ENCODE data around the gene TSPAN18.

The TSPAN18 gene

DNA sequence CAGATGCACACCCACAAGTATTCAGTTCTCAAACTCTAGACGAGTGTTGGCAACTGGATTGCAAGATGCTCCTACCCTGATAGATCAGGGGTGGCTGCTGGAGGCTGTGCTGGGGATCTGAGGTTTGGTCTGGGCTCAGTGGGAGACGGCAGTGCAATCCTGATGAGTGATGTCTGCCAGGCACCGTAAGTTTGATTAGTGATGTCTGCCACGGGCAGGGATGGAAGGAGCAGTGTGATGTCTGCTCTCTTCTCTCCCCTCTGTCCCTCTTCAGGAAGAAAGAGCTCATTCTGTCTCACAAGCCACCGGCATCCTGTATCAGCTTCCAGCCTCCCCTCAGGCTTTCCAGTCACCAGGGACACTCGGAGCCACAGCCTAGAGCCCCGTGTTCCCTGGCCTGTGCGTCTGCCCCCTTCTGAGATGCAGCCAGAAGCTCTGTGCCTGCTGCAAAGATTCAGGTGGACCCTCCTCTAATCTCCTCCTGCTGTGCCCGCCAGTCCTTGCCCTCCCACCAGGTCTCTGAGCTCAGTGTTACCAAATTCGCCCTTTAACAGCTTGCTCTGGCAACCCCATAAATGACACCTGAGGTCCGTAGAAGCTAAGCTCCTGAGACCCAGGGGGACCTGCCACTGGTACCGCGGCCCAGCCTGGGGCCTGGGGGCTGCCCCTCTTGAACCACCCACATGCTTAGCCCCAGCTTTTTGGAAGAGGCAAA lies 204.0 kb downstream of the TSPAN18 start:
- DNase-seq, result no peak

GRCh38 chr11:44931466-44931865 lies 204.7 kb downstream of the TSPAN18 start:
- no peak for DNase-seq

DNA sequence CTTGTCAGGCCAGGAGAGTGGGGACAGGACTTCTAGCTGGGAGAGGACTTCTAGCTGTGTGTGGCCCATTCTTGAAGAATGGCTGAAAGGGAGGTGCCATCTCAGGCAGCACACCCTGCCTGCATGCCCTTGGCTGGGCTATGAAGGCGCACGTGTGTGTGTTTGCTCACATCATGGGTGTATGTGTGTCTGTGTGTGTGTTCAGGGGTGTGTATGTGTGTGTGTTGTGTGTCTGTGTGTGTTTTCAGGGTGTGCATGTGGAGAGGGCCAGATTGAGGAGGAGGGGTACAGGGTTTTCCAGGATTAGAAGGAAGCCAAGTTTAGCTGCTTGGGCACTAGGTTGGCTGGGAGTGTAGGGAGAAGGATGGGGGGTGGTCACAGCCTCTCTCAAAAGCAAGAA lies 207.3 kb downstream of the TSPAN18 start:
- no peak for DNase-seq

- no peak for DNase-seq
These were observed 208.0 kb downstream of the TSPAN18 start for GRCh38 chr11:44934735-44935250.

GRCh38 chr11:44936525-44936924 lies 209.8 kb downstream of the TSPAN18 start:
- DNase-seq, result peak; percentile 98

DNA sequence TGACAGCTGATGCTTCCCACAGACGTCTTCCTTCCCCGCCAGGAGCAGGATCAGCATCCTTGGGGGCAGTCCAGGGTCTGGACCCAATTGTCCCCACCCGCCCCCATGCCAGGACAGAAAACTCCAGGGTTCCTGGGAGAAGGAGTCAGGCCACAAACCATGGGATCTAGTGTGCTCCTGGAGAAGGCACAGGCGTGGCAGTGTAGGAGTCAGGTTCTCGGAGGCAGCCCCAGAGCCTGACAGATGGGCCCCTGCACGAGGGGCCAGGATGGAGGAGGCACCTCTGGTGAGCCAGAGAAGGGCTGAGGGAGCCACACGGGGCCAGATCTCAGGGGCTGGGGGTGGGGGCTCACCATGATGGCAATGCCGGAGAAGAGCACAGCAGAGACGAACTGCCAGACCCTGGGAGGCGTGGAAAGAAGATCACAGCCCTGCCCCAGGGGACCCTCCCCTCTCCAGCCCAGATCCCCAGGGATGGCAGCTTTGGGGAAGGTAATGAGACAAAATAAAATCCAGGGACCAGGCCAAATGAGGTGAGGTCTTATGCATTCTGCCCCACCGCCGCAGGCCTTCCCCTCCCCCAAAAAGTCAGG lies 210.3 kb downstream of the TSPAN18 start:
- no peak for DNase-seq

- DNase-seq, result no peak
These were observed 211.4 kb downstream of the TSPAN18 start for GRCh38 chr11:44938066-44938691.

DNA sequence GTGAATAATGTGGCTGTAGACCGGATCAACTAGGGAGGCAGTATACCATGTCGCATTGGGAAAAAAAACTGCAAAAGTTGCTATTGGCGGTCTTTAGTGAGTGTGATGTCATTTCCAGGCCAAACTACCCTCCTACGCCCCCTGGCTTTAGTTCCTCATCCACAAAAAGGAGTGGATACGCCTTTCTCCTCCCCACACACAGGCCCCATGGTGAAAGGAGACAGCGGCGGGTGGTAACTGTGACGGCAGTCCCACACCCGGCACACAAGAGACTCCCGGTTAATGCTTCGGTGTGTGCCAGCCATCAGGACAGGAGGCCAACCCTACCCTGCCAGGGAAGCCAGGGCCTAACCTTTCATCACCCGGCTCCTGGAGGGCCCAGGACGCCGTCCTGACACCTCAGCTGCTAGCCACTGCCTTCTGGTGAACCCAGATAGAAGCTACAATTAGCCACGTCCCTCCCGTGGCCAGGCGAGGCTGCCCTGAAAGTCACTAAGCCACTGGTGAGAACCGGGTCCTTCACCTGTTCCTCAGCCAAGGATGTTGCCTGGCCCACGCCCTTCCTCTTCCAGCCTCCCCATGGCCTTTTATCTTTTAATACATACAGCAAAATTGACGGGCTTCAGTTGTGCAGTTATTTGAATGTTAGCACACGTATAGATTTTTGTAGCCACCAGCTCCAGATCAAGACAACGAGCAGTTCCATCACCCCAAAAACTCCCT lies 213.1 kb downstream of the TSPAN18 start:
- no peak for DNase-seq

GRCh38 chr11:44940404-44940803 lies 213.6 kb downstream of the TSPAN18 start:
- DNase-seq, result no peak

DNA sequence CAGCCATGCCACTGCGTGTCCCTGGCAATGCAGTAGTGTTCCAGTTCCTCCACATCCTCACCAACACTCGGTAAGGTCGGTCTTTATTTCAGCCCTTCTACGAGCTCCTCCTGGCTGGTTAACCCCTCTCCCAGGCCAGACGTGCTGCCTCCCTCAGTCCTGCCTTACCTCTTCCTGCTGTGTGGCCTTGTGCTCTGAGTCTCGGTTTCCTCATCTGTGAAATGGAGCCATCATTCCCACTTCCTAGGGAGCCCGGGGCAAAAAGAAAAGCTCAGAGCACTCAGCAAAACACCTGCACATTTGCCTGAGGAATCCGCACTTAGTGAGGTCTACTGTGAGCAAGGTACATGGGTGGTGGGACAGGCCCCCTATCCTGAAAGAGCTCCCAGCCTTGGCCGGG lies 214.1 kb downstream of the TSPAN18 start:
- no peak for DNase-seq

DNA sequence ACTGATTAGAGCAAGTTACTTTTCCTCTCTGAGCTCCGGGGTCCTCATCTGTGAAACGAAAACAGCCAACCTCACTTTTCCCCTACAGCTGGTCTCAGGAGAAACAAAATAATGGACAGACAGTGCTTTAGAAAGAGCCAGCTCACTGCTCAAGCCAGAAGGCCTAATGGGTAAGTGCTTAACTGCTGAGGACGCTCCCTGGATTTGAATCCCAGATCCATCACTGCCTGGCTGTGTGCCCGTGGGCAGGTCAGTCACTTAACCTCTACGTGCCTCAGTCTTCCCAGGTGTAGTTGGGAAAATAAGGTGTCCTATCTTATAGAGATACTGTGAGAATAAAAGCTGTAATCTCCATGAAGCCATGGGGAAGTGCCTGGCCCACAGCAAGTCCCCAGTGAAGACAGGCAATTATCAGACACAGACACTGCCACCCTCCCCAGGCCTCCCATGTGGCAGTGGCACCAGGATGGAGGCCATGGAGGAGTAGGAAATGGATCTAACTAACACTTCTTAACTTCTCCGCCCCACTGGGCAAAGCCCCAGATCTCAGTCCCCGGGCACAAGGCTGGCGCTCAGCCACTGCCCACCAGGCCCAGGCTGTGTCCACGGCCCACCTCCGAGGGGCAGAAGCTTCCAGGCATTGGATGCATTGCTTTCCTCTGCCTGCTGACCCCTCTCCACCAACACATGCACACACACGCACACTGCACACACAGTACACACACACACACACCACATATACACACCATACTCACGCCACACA lies 214.7 kb downstream of the TSPAN18 start:
- no peak for DNase-seq

DNA sequence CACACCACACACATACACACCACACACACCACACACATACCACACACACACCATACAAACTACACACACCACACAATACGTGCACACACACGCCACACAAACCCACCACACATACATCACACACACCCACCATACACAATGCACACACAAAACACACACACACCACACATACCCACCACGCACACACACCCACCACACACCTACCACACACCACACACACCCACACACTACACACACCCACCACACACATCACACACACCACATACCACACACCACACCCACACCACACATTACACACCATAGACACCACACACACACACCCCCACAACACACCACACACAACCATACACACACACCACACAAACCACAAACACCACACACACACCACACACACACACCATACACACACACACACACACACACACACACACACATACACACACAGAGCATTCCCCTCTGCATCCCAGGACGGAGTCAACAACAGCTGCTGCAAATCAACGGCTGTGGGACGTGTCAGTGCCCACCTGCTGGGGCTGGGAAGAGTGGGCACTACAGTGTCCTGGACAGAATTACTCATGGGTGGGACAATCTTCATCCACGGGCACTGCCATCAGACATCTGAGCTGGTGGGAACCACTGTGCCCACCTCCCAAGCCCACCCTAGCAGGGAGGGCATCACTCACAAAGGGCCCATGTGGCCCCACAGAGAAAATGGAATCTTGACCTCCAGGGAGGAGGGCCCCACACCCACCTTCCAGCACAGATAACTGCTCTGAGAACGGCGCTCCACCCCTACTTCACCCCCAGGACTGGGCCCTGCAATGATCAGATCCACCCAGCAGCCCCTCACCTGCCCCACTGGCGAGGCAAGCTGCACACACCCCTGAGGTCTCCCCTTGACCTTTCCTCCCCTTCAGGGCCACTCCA lies 215.5 kb downstream of the TSPAN18 start:
- no peak for DNase-seq

GRCh38 chr11:44943118-44943517 lies 216.4 kb downstream of the TSPAN18 start:
- no peak for DNase-seq

- no peak for DNase-seq
These were observed 216.9 kb downstream of the TSPAN18 start for GRCh38 chr11:44943696-44944095.

- no peak for DNase-seq
These were observed 217.6 kb downstream of the TSPAN18 start for GRCh38 chr11:44944181-44944852.

DNA sequence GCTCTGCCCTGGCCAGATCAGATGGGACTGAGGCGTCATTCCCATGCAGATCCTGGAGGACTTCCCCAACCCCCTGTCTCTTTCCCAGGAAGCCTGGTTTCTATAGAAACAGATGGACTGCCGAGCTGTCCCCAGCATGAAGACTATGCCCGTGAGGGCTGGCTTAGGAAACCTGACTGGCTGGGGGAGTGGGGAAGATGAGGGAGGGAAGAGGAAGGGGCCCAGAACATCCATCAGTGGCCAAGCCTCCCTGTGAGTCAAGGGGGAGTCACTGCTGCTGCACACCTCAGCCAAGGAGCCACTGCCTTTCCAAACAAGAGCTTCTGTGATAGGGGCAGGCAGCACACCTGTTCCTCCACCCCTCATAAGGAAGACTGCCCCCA lies 218.1 kb downstream of the TSPAN18 start:
- no peak for DNase-seq

- DNase-seq, result no peak
These were observed 218.9 kb downstream of the TSPAN18 start for GRCh38 chr11:44945666-44946065.

DNA sequence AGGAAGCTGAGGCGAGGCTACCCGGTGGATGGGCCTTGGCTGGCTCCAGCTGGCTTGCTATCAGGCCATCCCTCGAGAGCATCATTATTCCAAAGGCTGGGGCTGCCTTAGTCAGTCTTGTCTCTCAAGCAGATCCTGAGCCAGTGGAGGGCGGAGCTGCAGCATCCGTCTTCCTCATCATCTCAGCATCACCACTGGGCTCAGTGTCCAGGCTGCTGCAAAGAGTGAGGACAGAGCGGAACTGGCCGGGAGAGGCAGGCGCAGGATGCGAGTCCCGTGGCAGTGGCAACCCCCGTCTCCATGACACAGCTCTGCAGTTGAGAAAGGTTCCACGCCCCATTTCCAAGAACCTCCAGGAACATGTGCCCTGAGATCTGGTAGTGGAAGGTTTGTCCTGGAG lies 219.5 kb downstream of the TSPAN18 start:
- no peak for DNase-seq

DNA sequence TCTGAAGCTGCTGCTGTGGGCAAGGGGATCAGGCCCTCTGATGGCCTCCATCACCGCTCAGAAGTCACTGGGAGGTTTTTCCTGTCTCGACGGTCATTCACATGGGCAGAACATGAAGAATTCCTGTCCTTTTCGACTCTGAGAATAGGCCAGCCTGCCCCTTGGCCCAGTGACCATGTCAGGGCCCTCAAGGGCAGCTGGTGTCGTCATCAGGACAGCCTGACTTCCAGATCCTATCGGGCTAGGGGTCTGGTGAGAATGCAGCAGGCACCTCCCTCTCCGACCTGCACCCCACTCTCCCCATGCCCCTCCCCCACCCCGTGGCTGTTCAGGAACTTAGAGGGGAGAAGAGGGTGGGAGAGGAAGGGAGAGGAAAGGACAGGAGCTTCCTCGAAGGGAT lies 220.4 kb downstream of the TSPAN18 start:
- DNase-seq, result no peak

DNA sequence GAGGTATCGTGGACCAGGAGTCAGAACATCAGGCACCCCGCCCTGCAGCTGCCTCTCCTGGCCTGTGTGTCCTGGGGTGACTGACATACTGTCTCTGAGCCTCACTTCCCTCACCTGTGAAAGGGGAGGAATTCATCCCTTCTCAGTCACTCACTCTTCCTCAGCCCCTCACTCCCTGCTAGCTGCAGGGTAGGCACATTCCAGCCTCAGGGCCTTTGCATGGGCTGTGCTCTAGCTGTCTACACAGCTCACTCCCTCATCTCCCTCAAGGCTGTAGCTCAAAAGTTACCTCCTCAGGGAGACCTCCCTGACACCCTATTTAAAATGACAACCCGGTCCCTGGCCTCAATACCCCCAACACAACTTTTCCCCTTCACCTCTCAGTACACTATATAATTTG lies 221.4 kb downstream of the TSPAN18 start:
- no peak for DNase-seq
